ENCODE measurements around the gene LIX1L.

Gene LIX1L

DNA sequence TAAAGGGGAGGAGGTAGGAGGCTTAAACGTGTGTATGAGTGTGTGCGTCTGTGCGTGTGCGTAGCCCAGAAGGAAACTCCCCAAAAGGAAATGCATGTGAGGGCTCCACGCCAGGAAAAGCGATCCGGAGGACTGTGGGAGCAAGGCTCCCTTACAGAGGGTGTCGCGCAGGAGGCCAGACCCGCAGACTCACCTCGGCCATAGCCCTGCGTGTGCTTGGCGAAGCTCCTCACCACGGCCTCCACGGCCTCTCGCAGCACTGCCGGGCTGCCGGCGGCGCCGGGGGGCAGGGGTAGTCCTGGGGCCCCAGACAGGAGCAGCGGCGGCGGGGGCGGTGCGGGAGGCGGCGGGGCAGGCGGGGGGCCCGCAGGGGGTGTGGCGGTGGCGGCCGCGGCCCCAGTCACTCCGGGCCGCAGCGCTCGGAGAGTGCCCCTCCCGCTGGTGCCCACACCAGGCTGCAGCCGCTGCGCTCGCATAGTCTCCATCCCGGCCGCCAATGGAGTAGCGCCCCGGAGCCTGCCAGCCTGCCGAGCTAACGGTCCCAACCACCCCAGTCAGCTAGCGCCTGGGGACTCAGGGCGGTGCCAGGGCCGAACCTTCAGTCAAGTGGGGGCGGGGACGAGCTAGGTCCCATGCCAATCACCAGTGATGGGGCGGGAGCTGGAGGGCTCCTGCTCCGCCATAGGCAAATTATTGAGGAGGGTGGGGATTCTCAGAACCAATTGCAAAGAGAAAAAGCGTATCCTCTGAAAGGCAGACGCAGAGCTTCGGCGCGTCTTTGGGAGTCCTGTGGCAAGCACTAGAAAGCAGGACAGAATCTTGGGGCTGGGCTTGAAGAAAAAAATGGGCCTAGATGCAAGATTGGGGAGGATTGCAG, at the start of gene LIX1L:
TSS of gene LIX1L (minus strand) at position 575 of the 877 bp plus-strand sequence. CDS start at position 485, 90 bp downstream.
- H3K27me3 Mint-ChIP-seq: peaks cover 23% of the 10 kb centered on the region
- H3K9me3 Mint-ChIP-seq: no peaks in the 10 kb centered on the region
- peak within 1 kb of the TSS; percentile 71 for H3K27ac Mint-ChIP-seq
- peaks cover 7% of the 10 kb centered on the region for H3K36me3 Mint-ChIP-seq (ENCODE audit: low read depth)
- intact Hi-C loops (cut with micrococcal nuclease): no loop called here
- H3K4me1 Mint-ChIP-seq (ENCODE audit: low read depth): peaks cover 80% of the 10 kb centered on the region
- H3K4me3 Mint-ChIP-seq: peak within 1 kb of the TSS; percentile 79

DNA sequence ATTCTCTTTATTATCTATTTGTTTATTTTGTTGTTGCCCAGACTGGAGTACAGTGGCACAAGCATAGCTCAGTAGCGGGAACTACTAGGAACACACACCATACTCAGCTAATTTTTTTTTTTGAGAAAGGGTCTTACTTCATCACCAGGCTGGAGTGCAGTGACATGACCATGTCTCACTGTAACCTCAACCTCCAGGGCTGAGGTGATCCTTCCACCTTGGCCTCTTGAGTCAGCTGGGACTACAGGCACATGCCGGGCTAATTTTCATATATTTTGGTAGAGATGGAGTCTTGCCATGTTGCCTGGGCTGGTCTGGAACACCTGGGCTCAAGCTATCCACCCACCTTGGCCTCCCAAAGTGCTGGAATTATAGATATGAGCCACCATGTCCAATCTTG, 43.9 kb upstream of the LIX1L start:
- Mint-ChIP-seq H3K36me3 (ENCODE audit: low read depth) (peaks cover 11% of the 10 kb centered on the region), H3K4me1 (ENCODE audit: low read depth) (peaks cover 54% of the 10 kb centered on the region), H3K4me3 (no peak overlapping the region), H3K27ac (peak overlapping the region; percentile 30), H3K27me3 (no peaks in the 10 kb centered on the region), H3K9me3 (no peaks in the 10 kb centered on the region)
- intact Hi-C loops (cut with micrococcal nuclease): no loop called here

- intact Hi-C loops (cut with micrococcal nuclease): no loop called here
- no peaks in the 10 kb centered on the region for H3K9me3 Mint-ChIP-seq
- peaks cover 33% of the 10 kb centered on the region for H3K36me3 Mint-ChIP-seq (ENCODE audit: low read depth)
- peaks cover 31% of the 10 kb centered on the region for H3K4me1 Mint-ChIP-seq (ENCODE audit: low read depth)
- H3K4me3 Mint-ChIP-seq: peak overlapping the region; percentile 5
- no peaks in the 10 kb centered on the region for H3K27me3 Mint-ChIP-seq
- H3K27ac Mint-ChIP-seq: peak overlapping the region; percentile 67
Observed at GRCh38 chr1:145999321-146000024, 41.7 kb upstream of the LIX1L start.

DNA sequence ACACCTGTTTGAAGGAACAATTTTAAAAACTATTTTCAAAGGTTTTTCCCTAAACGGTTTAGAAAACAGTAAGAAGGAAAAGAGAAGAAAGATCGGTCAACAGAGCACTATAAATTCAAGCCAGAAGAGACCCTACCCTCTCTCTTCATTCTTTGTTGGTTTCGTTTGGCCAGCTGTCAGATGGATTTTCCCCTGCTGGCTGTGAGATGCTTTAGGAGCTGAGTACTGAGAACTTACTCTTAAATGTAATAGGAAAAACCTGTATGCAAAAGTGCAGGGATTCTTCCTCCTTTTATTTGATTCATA, 39.9 kb upstream of the LIX1L start:
- H3K4me3 Mint-ChIP-seq: peak overlapping the region; percentile 99
- peak overlapping the region; percentile 95 for H3K27ac Mint-ChIP-seq
- peaks cover 34% of the 10 kb centered on the region for H3K4me1 Mint-ChIP-seq (ENCODE audit: low read depth)
- no peaks in the 10 kb centered on the region for H3K9me3 Mint-ChIP-seq
- intact Hi-C loops (cut with micrococcal nuclease): no loop called here
- H3K36me3 Mint-ChIP-seq (ENCODE audit: low read depth): peaks cover 51% of the 10 kb centered on the region
- no peaks in the 10 kb centered on the region for H3K27me3 Mint-ChIP-seq

DNA sequence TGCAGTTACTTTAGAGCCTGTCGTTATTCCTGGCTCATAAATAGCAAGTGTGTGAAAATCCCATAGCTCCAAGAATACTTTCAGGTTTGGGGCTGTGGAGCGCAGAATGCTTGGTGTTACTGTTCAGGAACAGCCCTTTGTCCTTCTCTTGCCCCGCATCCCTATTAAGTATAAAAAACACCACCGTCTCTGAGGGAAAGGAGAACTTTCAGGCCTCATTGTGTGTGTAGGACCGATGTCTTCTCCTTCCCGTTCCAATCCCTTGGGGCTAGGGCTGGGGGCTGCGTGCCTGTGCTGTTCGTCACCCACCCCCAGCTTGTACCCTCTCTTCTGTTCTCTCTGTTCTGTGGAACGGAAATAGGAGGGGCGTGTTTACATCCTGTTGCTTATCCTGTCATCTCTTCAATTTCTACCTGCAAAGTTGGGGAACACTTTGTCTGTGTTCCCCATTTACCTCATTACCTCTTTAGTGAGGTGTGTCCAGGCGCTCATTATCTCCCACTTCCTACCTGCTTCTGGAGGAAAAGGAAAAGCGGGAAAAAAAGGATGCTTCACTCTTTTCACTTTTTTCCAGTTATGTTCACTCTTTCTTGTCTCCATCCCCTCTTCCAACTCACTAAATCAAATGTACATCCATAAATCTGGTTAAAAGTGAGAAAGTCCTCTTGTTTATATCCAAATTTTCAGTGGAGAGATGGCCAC, 39.4 kb upstream of the LIX1L start:
- H3K27me3 Mint-ChIP-seq: no peaks in the 10 kb centered on the region
- H3K4me1 Mint-ChIP-seq (ENCODE audit: low read depth): peaks cover 37% of the 10 kb centered on the region
- intact Hi-C loops (cut with micrococcal nuclease): no loop called here
- H3K4me3 Mint-ChIP-seq: peak overlapping the region; percentile 99
- H3K36me3 Mint-ChIP-seq (ENCODE audit: low read depth): peaks cover 56% of the 10 kb centered on the region
- no peaks in the 10 kb centered on the region for H3K9me3 Mint-ChIP-seq
- peak overlapping the region; percentile 95 for H3K27ac Mint-ChIP-seq

DNA sequence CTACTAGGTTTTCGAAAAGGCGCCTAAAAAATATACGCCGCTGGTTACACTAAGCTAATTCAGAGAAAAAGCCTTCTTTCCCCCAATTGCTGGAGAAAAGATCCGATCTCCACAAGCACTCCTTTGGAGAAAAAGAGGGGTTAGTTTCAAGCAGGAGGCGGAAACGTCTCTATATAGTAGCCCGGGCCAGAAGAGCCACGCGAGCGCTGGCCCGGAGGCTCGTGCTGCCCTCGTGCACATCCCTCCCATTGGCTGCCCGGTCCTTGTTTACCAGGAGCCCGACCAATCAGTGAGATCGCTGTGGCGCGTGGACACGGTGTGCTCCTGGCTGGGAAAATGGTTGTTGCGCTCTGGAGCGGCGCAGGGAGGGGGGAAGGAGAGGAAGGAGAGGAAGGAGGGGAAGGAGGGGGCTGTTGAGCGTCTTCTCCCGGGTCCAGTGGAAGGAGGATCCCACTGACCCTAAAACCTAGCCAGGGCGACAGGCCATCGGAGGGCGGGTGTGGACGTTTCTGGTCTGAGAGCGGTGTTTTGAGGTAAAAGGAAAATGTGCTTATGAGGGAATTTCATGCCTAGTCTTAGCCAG, 38.7 kb upstream of the LIX1L start, which contains the start of gene TXNIP:
TSS of gene TXNIP (minus strand) at position 147 of the 583 bp plus-strand sequence. CDS start 313 bp downstream, outside the sequence.
- H3K4me3 Mint-ChIP-seq: peak within 1 kb of the TSS; percentile 99
- no peaks in the 10 kb centered on the region for H3K27me3 Mint-ChIP-seq
- no peaks in the 10 kb centered on the region for H3K9me3 Mint-ChIP-seq
- intact Hi-C loops (cut with micrococcal nuclease): loop anchor here (1.0 kb wide), 2 partner anchors 11 to 17 kb away; no protein-coding TSS in a partner anchor
- H3K4me1 Mint-ChIP-seq (ENCODE audit: low read depth): peaks cover 43% of the 10 kb centered on the region
- H3K27ac Mint-ChIP-seq: peak within 1 kb of the TSS; percentile 95
- H3K36me3 Mint-ChIP-seq (ENCODE audit: low read depth): peaks cover 63% of the 10 kb centered on the region

DNA sequence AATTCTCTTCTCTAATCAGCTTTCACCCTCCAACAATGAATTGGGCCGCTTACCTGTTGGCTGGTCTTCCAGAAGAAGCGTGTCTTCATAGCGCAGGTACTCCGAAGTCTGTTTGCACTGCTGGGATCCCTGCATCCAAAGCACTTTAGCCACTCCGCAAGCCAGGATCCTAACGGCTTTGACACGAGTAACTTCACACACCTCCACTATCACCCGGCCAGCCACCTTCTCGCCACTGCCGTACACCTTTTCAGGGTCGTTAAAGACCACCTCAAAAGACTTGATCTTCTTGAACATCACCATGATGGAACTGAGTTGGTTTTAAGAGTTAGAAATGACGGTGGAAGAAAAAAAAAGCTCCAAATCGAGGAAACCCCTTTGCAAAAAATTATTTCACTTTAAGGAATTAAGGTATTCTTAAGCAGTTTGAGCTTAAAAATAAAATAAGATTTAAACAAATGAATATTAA, 38.2 kb upstream of the LIX1L start:
- intact Hi-C loops (cut with micrococcal nuclease): loop anchor here (1.0 kb wide), 2 partner anchors 11 to 17 kb away; no protein-coding TSS in a partner anchor
- H3K27me3 Mint-ChIP-seq: no peaks in the 10 kb centered on the region
- peak overlapping the region; percentile 95 for H3K27ac Mint-ChIP-seq
- peaks cover 65% of the 10 kb centered on the region for H3K36me3 Mint-ChIP-seq (ENCODE audit: low read depth)
- no peaks in the 10 kb centered on the region for H3K9me3 Mint-ChIP-seq
- H3K4me1 Mint-ChIP-seq (ENCODE audit: low read depth): peaks cover 44% of the 10 kb centered on the region
- peak overlapping the region; percentile 99 for H3K4me3 Mint-ChIP-seq

DNA sequence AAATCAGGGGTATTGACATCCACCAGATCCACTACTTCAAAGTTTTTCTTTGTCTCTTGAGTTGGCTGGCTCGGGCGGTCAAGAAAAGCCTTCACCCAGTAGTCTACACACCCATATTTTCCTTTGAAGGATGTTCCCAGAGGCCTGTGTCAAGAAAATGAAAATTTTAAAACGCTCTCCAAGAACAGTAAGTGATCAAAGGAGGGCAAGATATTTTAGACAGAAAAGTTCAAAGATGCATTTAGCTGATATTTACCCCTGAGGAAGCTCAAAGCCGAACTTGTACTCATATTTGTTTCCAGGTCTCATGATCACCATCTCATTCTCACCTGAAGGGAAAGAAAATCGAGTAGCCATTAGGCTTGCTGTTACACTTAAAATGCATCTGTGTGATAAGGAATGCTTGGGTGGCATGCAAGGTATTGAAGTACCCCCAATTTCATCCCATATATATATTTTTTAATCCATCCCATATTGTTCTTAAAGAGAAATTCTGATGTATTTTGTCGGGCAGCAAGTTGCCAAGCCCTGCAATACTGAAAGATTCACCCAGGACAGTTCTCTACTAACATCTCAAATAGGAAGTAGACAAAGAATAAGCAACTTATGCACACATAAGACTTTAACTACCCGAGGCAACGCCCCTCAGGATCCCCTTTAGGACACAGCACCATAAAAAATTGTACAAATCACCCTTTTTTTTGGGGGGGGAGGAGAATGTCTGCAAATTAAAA, 37.5 kb upstream of the LIX1L start:
- no peaks in the 10 kb centered on the region for H3K27me3 Mint-ChIP-seq
- H3K36me3 Mint-ChIP-seq (ENCODE audit: low read depth): peaks cover 65% of the 10 kb centered on the region
- peak overlapping the region; percentile 99 for H3K4me3 Mint-ChIP-seq
- intact Hi-C loops (cut with micrococcal nuclease): no loop called here
- H3K4me1 Mint-ChIP-seq (ENCODE audit: low read depth): peaks cover 48% of the 10 kb centered on the region
- H3K27ac Mint-ChIP-seq: peak overlapping the region; percentile 95
- no peaks in the 10 kb centered on the region for H3K9me3 Mint-ChIP-seq

DNA sequence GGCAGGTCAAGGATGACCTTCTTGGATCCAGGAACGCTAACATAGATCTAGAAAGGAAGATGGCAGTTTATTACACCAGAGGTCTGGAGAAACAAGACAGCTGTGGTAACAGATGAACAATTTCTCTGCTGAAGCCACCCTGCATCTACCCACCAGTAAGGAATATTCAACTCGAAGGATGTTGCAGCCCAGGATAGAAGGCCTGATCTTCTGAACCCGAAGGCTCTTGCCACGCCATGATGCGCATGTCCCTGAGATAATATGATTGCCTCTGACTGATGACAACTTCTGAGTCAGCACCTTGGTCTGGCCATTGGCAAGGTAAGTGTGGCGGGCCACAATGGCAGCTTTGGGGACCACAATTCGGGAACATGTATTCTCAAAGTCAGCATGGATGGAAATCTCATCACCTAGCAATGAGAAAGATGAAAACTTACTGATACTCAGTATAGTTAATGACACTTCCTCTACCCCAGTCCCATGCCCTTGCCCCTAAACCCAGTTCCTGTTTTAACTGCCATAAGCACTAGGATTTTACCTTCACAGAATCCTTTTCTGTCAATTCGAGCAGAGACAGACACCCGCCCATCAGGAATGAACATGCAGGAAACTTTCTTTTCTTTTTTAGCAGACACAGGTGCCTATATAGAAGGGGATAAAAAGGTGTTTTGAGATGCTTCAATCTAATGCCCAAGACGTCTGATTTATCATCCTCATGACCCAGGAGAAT, 36.7 kb upstream of the LIX1L start:
- H3K27ac Mint-ChIP-seq: peak overlapping the region; percentile 95
- peak overlapping the region; percentile 99 for H3K4me3 Mint-ChIP-seq
- H3K27me3 Mint-ChIP-seq: no peaks in the 10 kb centered on the region
- peaks cover 65% of the 10 kb centered on the region for H3K36me3 Mint-ChIP-seq (ENCODE audit: low read depth)
- no peaks in the 10 kb centered on the region for H3K9me3 Mint-ChIP-seq
- intact Hi-C loops (cut with micrococcal nuclease): no loop called here
- peaks cover 45% of the 10 kb centered on the region for H3K4me1 Mint-ChIP-seq (ENCODE audit: low read depth)

- H3K36me3 Mint-ChIP-seq (ENCODE audit: low read depth): peaks cover 65% of the 10 kb centered on the region
- H3K4me1 Mint-ChIP-seq (ENCODE audit: low read depth): peaks cover 39% of the 10 kb centered on the region
- peak overlapping the region; percentile 99 for H3K4me3 Mint-ChIP-seq
- H3K9me3 Mint-ChIP-seq: no peaks in the 10 kb centered on the region
- H3K27me3 Mint-ChIP-seq: no peaks in the 10 kb centered on the region
- intact Hi-C loops (cut with micrococcal nuclease): no loop called here
- peak overlapping the region; percentile 95 for H3K27ac Mint-ChIP-seq
Observed at GRCh38 chr1:145993618-145994390, 36.0 kb upstream of the LIX1L start.

GRCh38 chr1:145992958-145993617, 35.3 kb upstream of the LIX1L start:
- Mint-ChIP-seq H3K9me3 (no peaks in the 10 kb centered on the region), H3K4me3 (peak overlapping the region; percentile 99), H3K27ac (peak overlapping the region; percentile 95), H3K4me1 (ENCODE audit: low read depth) (peaks cover 46% of the 10 kb centered on the region), H3K36me3 (ENCODE audit: low read depth) (peaks cover 65% of the 10 kb centered on the region), H3K27me3 (no peaks in the 10 kb centered on the region)
- intact Hi-C loops (cut with micrococcal nuclease): no loop called here
